GM11168 (cell line): Measurements from ENCODE around the gene LMBR1L.
"Not testable (repeated sequence)": the region's sequence is repeated elsewhere in the genome, so short reads cannot be mapped to it uniquely, and the experiment has no call there.

Source experiments
- in situ Hi-C: fragments of 300-500 bp; cut with MboI; formaldehyde crosslinking; loops from one replicate; pipeline ENCODE4 v1.12.0; 2022; ENCODE audit warnings: low sequenced_read_pairs; ENCODE audit not compliant: unreplicated experiment

Gene LMBR1L

DNA sequence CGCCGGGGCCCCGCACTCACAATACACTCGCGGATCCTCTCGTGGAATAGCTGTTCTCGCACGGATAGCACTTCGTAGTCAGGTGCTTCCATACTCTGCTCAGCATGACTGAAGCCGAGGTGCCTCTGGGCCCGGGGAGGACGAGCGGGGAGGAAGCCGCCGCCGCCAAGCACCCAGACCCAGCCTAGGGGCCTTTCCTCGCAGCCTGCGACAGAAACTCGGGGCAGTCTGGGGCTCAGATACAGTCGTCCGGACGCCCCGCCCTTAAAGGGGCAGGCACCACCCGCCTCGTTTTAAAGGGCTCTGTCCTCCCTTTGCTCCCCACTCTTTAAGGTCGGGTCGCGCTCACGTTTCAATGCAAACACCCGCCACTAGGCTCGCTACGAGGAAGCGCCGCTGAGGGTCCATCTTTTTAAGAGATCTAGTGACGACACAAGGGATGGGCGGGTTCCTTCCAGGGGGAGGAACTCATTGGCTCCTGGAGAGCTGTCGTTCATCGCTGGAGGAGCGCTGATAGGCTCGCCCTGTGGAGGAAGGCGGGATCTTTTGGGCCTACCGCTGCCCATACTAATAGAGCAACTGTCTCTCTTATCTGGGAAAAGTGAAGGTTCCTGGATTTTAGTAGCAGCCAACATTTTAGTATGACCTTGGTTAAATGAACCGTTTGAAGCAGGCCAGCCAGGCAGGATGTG is at the start of gene LMBR1L:
LMBR1L (minus strand) TSS at position 384 of the 692 bp plus-strand sequence; CDS start at position 92, 292 bp downstream.
- in situ Hi-C loops: no loop called here

DNA sequence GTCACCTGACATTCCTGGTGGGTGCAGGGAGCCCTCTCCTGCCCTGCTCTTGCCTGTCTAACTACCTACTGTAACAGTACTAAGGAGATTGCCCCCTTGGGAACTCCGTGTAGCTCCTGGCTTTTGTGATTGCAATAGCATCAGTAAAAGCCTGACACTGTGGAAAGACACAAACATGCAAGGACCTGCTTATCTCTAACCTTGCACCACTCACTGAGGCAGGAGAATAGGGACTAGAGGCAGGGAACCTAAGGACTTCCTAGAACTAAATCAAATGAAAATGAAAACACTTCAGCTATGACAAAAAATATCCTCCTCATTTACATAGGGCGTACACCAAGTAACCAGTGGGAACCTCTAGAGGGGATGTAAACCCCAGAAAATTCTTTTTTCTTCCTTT is 49.8 kb upstream of the LMBR1L start:
- in situ Hi-C loops: no loop called here

DNA sequence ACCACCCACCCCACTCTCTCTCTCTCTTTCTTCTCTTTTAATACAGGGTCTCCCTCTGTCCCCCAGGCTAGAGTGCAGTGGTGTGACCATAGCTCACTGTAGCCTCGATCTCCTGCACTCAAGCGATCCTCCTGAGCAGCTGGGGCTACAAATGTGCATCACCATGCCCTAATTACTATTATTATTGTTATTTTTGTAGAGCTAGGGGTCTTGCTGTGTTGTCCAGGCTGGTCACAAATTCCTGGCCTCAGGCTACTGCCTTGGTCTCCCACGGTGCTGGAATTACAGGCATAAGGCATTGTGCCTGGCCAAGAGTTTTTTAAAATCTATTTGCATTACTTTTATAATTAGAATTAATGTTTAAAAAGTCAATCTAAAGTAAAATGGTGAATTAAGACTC is 43.6 kb upstream of the LMBR1L start:
- in situ Hi-C loops: no loop called here

GRCh38 chr12:49147384-49147783 is 36.7 kb upstream of the LMBR1L start:
- in situ Hi-C loops: no loop called here

DNA sequence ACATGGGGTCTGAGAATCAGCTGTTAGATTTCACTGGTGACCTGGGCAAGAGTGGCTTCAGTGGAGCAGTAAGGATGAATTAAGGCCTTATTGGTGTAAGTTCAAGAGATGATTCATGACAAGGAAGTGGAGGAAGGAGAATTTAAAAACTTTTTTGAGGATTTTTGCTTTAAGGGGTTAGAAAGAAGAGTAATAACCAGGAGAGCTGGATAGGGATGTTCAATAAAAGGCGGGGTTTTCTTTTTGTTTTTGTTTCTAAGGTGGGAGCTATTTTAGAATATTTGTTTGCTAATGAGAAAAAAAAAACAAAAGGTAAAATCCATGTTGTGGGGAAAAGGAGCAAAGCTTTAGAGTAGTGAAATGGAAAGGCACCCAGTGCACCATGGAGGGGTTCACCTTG is 35.8 kb upstream of the LMBR1L start:
- in situ Hi-C loops: no loop called here

DNA sequence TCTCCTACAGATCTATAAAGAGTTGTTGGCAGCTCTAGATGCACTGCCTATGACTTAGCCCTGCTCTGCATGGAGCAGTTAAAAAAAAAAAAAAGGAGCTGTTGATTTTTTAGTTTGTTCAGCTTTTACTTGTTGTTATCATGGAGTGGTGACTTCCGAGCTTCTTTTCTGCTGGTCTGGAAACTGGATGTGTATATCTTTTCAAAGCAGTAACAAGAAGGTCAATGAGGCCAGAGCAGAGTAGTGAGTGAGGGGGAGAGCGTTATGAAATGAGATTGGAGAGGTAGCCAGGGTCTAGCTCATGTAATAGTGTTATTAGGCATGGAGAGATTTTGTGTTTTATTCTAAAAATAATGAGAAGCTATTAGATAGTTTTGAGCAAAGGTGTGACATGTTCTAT is 33.7 kb upstream of the LMBR1L start:
- in situ Hi-C loops: no loop called here

GRCh38 chr12:49138999-49139398 is 28.4 kb upstream of the LMBR1L start:
- in situ Hi-C loops: no loop called here

DNA sequence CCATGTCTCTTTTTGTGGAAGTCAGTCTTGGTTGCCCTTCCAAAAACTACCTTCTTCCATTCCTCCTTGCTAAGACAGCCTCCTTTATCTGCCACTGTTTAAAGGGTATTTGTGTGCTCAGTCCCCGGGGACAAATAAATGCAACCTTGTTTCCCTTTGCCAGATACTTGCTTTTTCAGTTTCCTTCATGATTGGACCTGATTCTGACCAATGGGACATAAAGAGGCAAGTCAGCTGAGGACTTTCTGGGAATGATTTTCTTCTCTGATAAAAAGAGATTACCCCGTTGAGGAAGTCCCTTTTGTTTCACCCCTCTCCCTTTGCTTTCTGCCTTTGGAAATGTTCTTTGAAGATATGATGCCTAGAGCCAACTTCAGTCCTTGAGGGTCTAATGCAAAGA is 27.9 kb upstream of the LMBR1L start:
- in situ Hi-C loops: no loop called here

GRCh38 chr12:49137476-49137875 is 26.8 kb upstream of the LMBR1L start:
- in situ Hi-C loops: no loop called here

DNA sequence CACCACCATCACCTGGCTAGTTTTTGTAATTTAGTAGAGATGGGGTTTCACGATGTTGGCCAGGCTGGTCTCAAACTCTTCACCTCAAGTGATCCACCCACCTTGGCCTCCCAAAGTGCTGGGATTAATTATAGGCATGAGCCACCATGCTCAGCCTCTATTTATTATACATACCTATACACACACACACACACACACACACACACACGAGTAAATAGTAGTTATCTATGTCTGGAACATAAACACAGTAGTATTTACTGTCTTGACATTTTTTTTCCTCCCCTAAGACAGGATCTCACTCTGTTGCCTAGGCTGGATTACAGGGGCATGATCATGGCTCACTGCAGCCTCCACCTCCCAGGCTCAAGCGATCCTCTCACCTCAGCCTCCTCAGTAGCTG is 26.4 kb upstream of the LMBR1L start:
- in situ Hi-C loops: not testable (repeated sequence)

DNA sequence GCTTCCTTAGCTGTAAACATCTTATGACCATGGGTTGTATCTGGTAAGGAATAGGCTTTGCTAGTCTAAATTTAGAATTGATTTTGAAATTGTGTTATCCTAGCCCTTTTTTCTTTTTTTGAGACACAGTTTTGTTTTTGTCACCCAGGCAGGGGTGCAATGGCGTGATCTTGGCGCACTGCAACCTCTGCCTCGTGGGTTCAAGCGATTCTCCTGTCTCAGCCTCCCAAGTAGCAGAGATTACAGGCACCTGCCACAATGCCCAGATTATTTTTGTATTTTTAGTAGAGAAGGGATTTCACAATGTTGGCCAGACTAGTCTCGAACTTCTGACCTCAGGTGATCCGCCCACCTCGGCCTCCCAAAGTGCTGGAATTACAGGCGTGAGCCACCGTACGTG is 22.9 kb upstream of the LMBR1L start:
- in situ Hi-C loops: no loop called here

GRCh38 chr12:49133014-49133413 is 22.4 kb upstream of the LMBR1L start:
- in situ Hi-C loops: no loop called here

GRCh38 chr12:49131894-49132461 is 21.3 kb upstream of the LMBR1L start:
- in situ Hi-C loops: no loop called here

GRCh38 chr12:49131051-49131893 is 20.6 kb upstream of the LMBR1L start, which contains the start of gene TUBA1B:
TSS of gene TUBA1B (minus strand) at chr12:49131395. CDS start at chr12:49131300, 95 bp downstream.
- in situ Hi-C loops: no loop called here

DNA sequence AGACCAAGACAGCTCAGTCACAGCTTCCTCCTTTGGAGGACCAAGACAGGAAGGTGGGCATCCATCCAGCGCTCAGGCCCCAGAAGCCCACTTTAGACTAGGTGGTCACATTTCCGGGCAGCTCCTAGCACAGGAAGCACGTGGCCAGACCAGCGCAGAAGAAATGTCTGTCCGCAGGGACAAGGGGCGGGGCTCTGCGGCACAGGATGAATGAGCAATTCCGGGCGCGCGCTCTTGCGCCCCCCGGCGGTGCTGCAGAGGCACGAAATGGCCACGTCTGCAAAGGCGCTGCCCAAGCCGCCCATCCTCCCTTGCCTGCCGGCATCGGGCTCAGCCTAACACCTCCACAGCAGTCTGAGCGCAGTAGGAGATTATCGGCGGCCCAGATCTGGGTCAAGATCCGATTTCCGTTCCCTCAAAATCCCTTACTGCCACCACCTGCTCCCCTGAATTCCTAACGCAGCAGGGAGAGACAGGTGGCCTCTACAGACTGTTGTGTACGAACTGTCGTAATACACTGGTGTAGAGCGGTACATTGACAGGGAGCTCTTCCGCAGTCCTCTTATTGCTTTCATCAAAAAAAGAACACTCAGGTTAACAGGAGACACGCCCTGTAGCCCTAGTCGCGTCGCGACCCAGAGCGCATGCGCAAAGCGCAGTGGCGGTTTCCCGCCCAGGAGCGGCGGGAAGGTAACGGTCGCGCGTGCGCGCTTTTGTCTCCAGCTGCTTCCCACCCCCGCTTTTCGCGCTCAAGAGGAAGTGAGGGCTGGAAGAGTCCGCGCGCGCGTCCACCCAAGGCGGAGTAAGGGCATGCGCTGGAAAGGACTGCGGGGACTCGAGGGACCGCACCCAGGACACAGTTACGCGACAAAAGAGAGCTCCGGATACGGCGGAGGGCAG is 19.8 kb upstream of the LMBR1L start:
- in situ Hi-C loops: no loop called here

GRCh38 chr12:49129332-49130150 is 18.9 kb upstream of the LMBR1L start:
- in situ Hi-C loops: no loop called here

DNA sequence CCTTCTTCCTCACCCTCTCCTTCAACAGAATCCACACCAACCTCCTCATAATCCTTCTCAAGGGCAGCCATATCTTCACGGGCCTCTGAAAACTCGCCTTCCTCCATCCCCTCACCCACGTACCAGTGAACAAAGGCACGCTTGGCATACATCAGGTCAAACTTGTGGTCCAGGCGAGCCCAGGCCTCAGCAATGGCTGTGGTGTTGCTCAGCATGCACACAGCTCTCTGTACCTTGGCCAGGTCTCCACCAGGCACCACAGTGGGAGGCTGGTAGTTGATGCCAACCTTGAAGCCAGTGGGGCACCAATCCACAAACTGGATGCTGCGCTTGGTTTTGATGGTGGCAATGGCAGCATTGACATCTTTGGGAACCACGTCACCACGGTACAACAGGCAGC is 17.3 kb upstream of the LMBR1L start:
- in situ Hi-C loops: not testable (repeated sequence)

GRCh38 chr12:49126852-49127763 is 16.5 kb upstream of the LMBR1L start:
- in situ Hi-C loops: no loop called here
